Upper lobe of left lung (tissue), 6 donors: ENCODE measurements around the gene EFEMP2. TPM values are rescaled to one million over a fixed set of nuclear protein-coding genes. Genes with fewer than 3 reads are reported as not detected.

Source experiments
- ATAC-seq, 2 donors: fragments of 200-7000 bp; cut with Tn5 transposase; one replicate each; pipeline ENCODE4 v1.9.1; 2022; ENCODE audit warnings: mild to moderate bottlenecking in 2 of 2, moderate library complexity in 2 of 2; ENCODE audit not compliant: low FRiP score in 2 of 2
- DNase-seq, 2 donors: peaks; one replicate each; pipeline ENCODE4 v3.0.0-alpha.2; 2019 to 2020
- H3K27ac ChIP-seq, 4 donors: fragments of 200-600 bp; sonication (generic); one replicate each; pipeline ENCODE4 v1.5.1; 2016 to 2019
- H3K27me3 ChIP-seq, 4 donors: fragments of 200-600 bp; sonication (generic); one replicate each; pipeline ENCODE4 v1.5.1; 2017 to 2019
- H3K36me3 ChIP-seq, 4 donors: fragments of 200-600 bp; sonication (generic); one replicate each; pipeline ENCODE4 v1.5.1; 2016 to 2019
- H3K4me1 ChIP-seq, 4 donors: fragments of 200-600 bp; sonication (generic); one replicate each; pipeline ENCODE4 v1.5.1; 2018 to 2019
- H3K4me3 ChIP-seq, 4 donors: fragments of 200-600 bp; sonication (generic); one replicate each; pipeline ENCODE4 v1.5.1; 2017 to 2019; ENCODE audit warnings: mild to moderate bottlenecking in 2 of 4, moderate library complexity in 1 of 4
- H3K9me3 ChIP-seq, 4 donors: fragments of 200-600 bp; sonication (generic); one replicate each; pipeline ENCODE4 v1.5.1; 2018 to 2019
- CTCF ChIP-seq, 6 experiments: fragments of 450-650 bp in 4 of 6; fragments of 200-600 bp in 2 of 6; sonication (generic) in 2 of 6; IDR thresholded peaks; one replicate each; pipeline ENCODE4 v1.5.1; 2016 to 2019; ENCODE audit warnings: antibody characterized with exemption in 6 of 6
- EP300 ChIP-seq, 4 donors: sonication (generic); formaldehyde crosslinking; IDR thresholded peaks; one replicate each; pipeline ENCODE4 v1.5.1; 2017; ENCODE audit warnings: antibody characterized with exemption in 4 of 4, control low read depth in 2 of 4
- POLR2A ChIP-seq, 4 donors: fragments of 450-650 bp; IDR thresholded peaks; one replicate each; pipeline ENCODE4 v1.5.1; 2016 to 2017; ENCODE audit warnings: antibody characterized with exemption in 4 of 4, mild to moderate bottlenecking in 2 of 4
- POLR2AphosphoS5 ChIP-seq, 2 donors: sonication (generic); formaldehyde crosslinking; IDR thresholded peaks; one replicate each; pipeline ENCODE4 v1.5.1; 2017; ENCODE audit warnings: antibody characterized with exemption in 2 of 2
- WGBS, 2 donors: methylation state at CpG; one replicate each; pipeline ENCODE4 v1.1.5; 2017 to 2018; 5-methylcytosine and 5-hydroxymethylcytosine counted together
- total RNA-seq, 6 donors: library from RNA; depleted of rRNA in 4 of 6; stranded (reverse); fragments of >200 nt in 4 of 6; gene quantifications; one replicate each; pipeline versions ENCODE4 v1.1.0 to v1.2.1, GENCODE V29; 2016 to 2021
- donor health status: DM: no; HTN: no; CAD: no; lungs with moderate emphysema.
- donor health status: DM: no; HTN: yes; CAD: no; lungs with severe emphysema.

Gene EFEMP2
- total RNA-seq, 6 donors from 2014 or later, result 28.8 to 79.6 (median 65.3) TPM

GRCh38 chr11:65829459-65829858, 43.1 kb downstream of the EFEMP2 start:
- Histone ChIP-seq H3K9me3 (no peaks in the 10 kb centered on the region), H3K4me1 (peaks cover 6 to 17% (median 14%) of the 10 kb centered on the region in 4 donors), H3K27me3 (no peaks in the 10 kb centered on the region), H3K27ac (no peak overlapping the region), H3K36me3 (no peaks in the 10 kb centered on the region), H3K4me3 (no peak overlapping the region)
- no peak for DNase-seq
- WGBS, 2 donors, result 61 to 71% methylated on average over 4 of the region's 4 CpGs
- ATAC-seq, result no peak
- no peak for TF ChIP-seq POLR2AphosphoS5 (IDR thresholded peaks at IDR 0.05)
- TF ChIP-seq POLR2A (IDR thresholded peaks at IDR 0.05), result no peak
- TF ChIP-seq CTCF (IDR thresholded peaks at IDR 0.05), result no peak
- no peak for TF ChIP-seq EP300 (IDR thresholded peaks at IDR 0.05)

- Histone ChIP-seq H3K36me3 (no peaks in the 10 kb centered on the region), H3K27ac (no peak overlapping the region), H3K27me3 (no peaks in the 10 kb centered on the region), H3K4me3 (no peak overlapping the region), H3K4me1 (no peaks in the 10 kb centered on the region), H3K9me3 (no peaks in the 10 kb centered on the region)
- WGBS, 2 donors, result 87 to 88% methylated on average over 8 of the region's 8 CpGs
- TF ChIP-seq EP300 (IDR thresholded peaks at IDR 0.05), result no peak
- no peak for TF ChIP-seq POLR2AphosphoS5 (IDR thresholded peaks at IDR 0.05)
- no peak for TF ChIP-seq POLR2A (IDR thresholded peaks at IDR 0.05)
- no peak for TF ChIP-seq CTCF (IDR thresholded peaks at IDR 0.05)
- DNase-seq (no peak), ATAC-seq (no peak)
Observed at GRCh38 chr11:65826984-65827735, 45.4 kb downstream of the EFEMP2 start.

DNA sequence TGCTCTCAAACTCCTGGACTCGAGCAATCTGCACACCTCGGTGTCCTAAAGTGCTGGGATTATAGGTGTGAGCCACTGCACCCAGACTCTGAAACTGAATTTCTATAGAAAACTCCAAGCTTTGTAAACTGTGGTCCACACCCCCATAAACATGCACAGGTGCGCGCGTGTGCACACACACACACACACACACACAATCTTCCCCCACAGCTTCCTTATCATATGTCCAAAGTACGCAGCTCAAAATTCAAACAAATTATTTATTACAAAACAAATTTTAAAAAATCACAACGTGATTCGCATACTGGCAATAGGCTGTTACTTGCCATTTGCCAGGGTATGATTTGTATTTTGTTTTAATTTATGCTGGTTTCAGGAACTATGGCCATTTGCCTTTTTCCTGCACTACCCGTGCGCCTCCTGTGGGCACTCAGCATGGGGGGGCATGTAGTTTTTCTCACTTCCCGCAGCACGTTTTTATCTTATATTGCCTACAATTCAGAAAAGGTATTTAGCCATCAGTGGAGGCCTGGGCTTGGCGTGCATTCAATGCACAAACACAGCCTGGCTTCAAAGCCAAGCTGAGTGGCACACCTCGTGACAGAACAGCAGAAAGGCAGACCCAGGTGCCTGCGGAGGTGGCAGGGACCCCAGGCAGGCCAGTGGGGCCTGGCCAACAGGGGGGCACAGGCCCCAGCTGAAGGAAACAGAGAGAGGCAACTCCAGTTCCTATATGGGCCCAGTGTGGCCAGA, 49.6 kb downstream of the EFEMP2 start:
- H3K4me3 ChIP-seq, result no peak overlapping the region
- no peaks in the 10 kb centered on the region for H3K9me3 ChIP-seq
- ATAC-seq, result no peak
- H3K4me1 ChIP-seq, result peaks cover 0 to 3% (median 0%) of the 10 kb centered on the region in 4 donors
- WGBS, 2 donors, result 62 to 68% methylated on average over 13 to 15 of the region's 15 CpGs
- peak in 1 of 2 donors; percentile 43 for DNase-seq
- H3K27me3 ChIP-seq, result no peaks in the 10 kb centered on the region
- no peaks in the 10 kb centered on the region for H3K36me3 ChIP-seq
- no peak overlapping the region for H3K27ac ChIP-seq
- TF ChIP-seq POLR2A (IDR thresholded peaks at IDR 0.05) (no peak), CTCF (IDR thresholded peaks at IDR 0.05) (no peak), POLR2AphosphoS5 (IDR thresholded peaks at IDR 0.05) (no peak), EP300 (IDR thresholded peaks at IDR 0.05) (no peak)

- WGBS, 2 donors, result 49 to 84% methylated on average over 5 to 7 of the region's 8 CpGs
- ATAC-seq (peak in 1 of 2 donors; percentile 35), DNase-seq (no peak)
Observed at GRCh38 chr11:65821107-65821506, 51.5 kb downstream of the EFEMP2 start.

More at GRCh38 chr11:65821107-65821506, 51.5 kb downstream of the EFEMP2 start:
- Histone ChIP-seq H3K36me3 (no peaks in the 10 kb centered on the region), H3K27ac (no peak overlapping the region), H3K27me3 (no peaks in the 10 kb centered on the region), H3K9me3 (no peaks in the 10 kb centered on the region), H3K4me3 (no peak overlapping the region), H3K4me1 (peaks cover 9 to 15% (median 11%) of the 10 kb centered on the region in 4 donors)
- no peak for TF ChIP-seq POLR2A (IDR thresholded peaks at IDR 0.05)
- no peak for TF ChIP-seq POLR2AphosphoS5 (IDR thresholded peaks at IDR 0.05)
- no peak for TF ChIP-seq EP300 (IDR thresholded peaks at IDR 0.05)
- no peak for TF ChIP-seq CTCF (IDR thresholded peaks at IDR 0.05)
